CD14-positive monocyte (primary cell): Measurements from ENCODE around the gene XXYLT1. TPM values are rescaled to one million over a fixed set of nuclear protein-coding genes. Genes with fewer than 3 reads are reported as not detected.

Experiments used
- DNase-seq, 3 donors: peaks; one replicate each; pipeline ENCODE4 v3.0.0-alpha.2; 2011 to 2022
- H2AFZ ChIP-seq: 2 replicates; pipeline ENCODE4 v1.6.0; 2012; ENCODE audit warnings: mild to moderate bottlenecking, low read depth, low read length, inconsistent platforms; ENCODE audit not compliant: insufficient read depth, poor library complexity, severe bottlenecking
- H3K27ac ChIP-seq, 2 donors: 1 replicate in 1 of 2; 2 replicates in 1 of 2; pipeline ENCODE4 v1.5.1; 2012 to 2013; ENCODE audit warnings: low read length in 2 of 2, control low read depth in 1 of 2, inconsistent platforms in 1 of 2, low read depth in 1 of 2, mild to moderate bottlenecking in 1 of 2
- H3K27me3 ChIP-seq, 2 donors: one replicate each; pipeline versions ENCODE4 v1.6.0 to v1.6.1; 2011 to 2013; ENCODE audit warnings: low read length in 2 of 2; ENCODE audit not compliant: control insufficient read depth in 2 of 2, insufficient read depth in 2 of 2
- H3K36me3 ChIP-seq, 2 donors: replicated peaks in 1 of 2; 1 replicate in 1 of 2; 2 replicates in 1 of 2; pipeline versions ENCODE4 v1.5.1 to v1.6.1; 2012 to 2013; ENCODE audit warnings: low read length in 2 of 2, control low read depth in 1 of 2, inconsistent platforms in 1 of 2, mild to moderate bottlenecking in 1 of 2; ENCODE audit not compliant: insufficient read depth in 2 of 2, control insufficient read depth in 1 of 2
- H3K4me1 ChIP-seq, 2 donors: 1 replicate in 1 of 2; 2 replicates in 1 of 2; pipeline versions ENCODE4 v1.5.1 to v1.6.1; 2012 to 2013; ENCODE audit warnings: low read length in 2 of 2, control low read depth in 1 of 2, inconsistent platforms in 1 of 2, mild to moderate bottlenecking in 1 of 2, moderate library complexity in 1 of 2; ENCODE audit not compliant: insufficient read depth in 2 of 2, control insufficient read depth in 1 of 2
- H3K4me2 ChIP-seq: replicated peaks from 2 replicates; pipeline ENCODE3; 2012; ENCODE audit warnings: low read length, moderate library complexity, mild to moderate bottlenecking; ENCODE audit not compliant: poor library complexity, severe bottlenecking; ENCODE audit errors: extremely low read depth
- H3K4me3 ChIP-seq, 3 experiments: fragments of 200-600 bp in 1 of 3; sonication (generic) in 1 of 3; replicated peaks in 1 of 3; 1 replicate in 2 of 3; 2 replicates in 1 of 3; pipeline ENCODE4 v1.5.1; 2011 to 2013; ENCODE audit warnings: low read length in 3 of 3, mild to moderate bottlenecking in 3 of 3, control low read depth in 2 of 3, low read depth in 2 of 3, inconsistent platforms in 1 of 3, moderate library complexity in 1 of 3
- H3K79me2 ChIP-seq: 2 replicates; pipeline ENCODE4 v1.6.0; 2012; ENCODE audit warnings: mild to moderate bottlenecking, control low read depth, inconsistent platforms, low read length, moderate library complexity; ENCODE audit not compliant: insufficient read depth
- H3K9ac ChIP-seq: 2 replicates; pipeline ENCODE4 v1.6.0; 2017; ENCODE audit warnings: low read length, mild to moderate bottlenecking; ENCODE audit not compliant: insufficient read depth, poor library complexity, severe bottlenecking
- H3K9me3 ChIP-seq, 2 donors: replicated peaks in 1 of 2; 1 replicate in 1 of 2; 2 replicates in 1 of 2; pipeline versions ENCODE4 v1.5.1 to v1.6.1; 2012 to 2013; ENCODE audit warnings: low read length in 2 of 2, control low read depth in 1 of 2; ENCODE audit not compliant: control insufficient read depth in 1 of 2, insufficient read depth in 1 of 2
- H4K20me1 ChIP-seq: 2 replicates; pipeline ENCODE4 v1.6.0; 2012; ENCODE audit warnings: mild to moderate bottlenecking, low read length, control low read depth, moderate library complexity; ENCODE audit not compliant: insufficient read depth
- H3K27ac Mint-ChIP-seq, 7 donors: one replicate each; pipeline ENCODE4 v1.8.0; 2020; ENCODE audit warnings: mild to moderate bottlenecking in 7 of 7, mixed read lengths in 7 of 7, moderate library complexity in 6 of 7, inconsistent platforms in 2 of 7
- H3K27me3 Mint-ChIP-seq, 3 donors: one replicate each; pipeline ENCODE4 v1.8.0; 2021 to 2022; ENCODE audit warnings: low read depth in 3 of 3, mild to moderate bottlenecking in 3 of 3, mixed read lengths in 3 of 3, moderate library complexity in 3 of 3, inconsistent platforms in 1 of 3
- H3K36me3 Mint-ChIP-seq, 2 donors: one replicate each; pipeline ENCODE4 v1.8.0; 2020; ENCODE audit warnings: mixed read lengths in 2 of 2, inconsistent platforms in 1 of 2, mild to moderate bottlenecking in 1 of 2
- H3K4me1 Mint-ChIP-seq: one replicate; pipeline ENCODE4 v1.8.0; 2020; ENCODE audit warnings: mild to moderate bottlenecking, mixed read lengths
- H3K4me3 Mint-ChIP-seq, 2 donors: one replicate each; pipeline ENCODE4 v1.8.0; 2020; ENCODE audit warnings: mild to moderate bottlenecking in 2 of 2, mixed read lengths in 2 of 2, moderate library complexity in 1 of 2
- H3K9me3 Mint-ChIP-seq, 7 donors: one replicate each; pipeline ENCODE4 v1.8.0; 2020 to 2022; ENCODE audit warnings: mixed read lengths in 7 of 7, mild to moderate bottlenecking in 6 of 7, moderate library complexity in 6 of 7, inconsistent platforms in 2 of 7
- CTCF ChIP-seq: fragments of 200-600 bp; IDR thresholded peaks from one replicate; pipeline ENCODE4 v1.8.0; 2022; ENCODE audit warnings: antibody characterized with exemption, mild to moderate bottlenecking
- WGBS: methylation state at CpG from one replicate; pipeline ENCODE4 v1.1.5; 2013; ENCODE audit warnings: missing lambda C conversion rate; ENCODE audit not compliant: insufficient coverage; 5-methylcytosine and 5-hydroxymethylcytosine counted together
- intact Hi-C, 2 donors: fragments of 100-400 bp; cut with micrococcal nuclease; formaldehyde crosslinking; loops; one replicate each; pipeline versions ENCODE4 v1.15.0 to v1.15.1; 2023
- polyA plus RNA-seq, 3 donors: library from polyadenylated mRNA; depleted of rRNA in 1 of 3; unstranded in 2 of 3; stranded (reverse) in 1 of 3; fragments of 300-500 nt in 2 of 3; fragments of >200 nt in 1 of 3; fragmentation: Illumina TruSeq in 2 of 3; gene quantifications; 1 replicate in 2 of 3; 2 replicates in 1 of 3; pipeline ENCODE4 v1.2.3, GENCODE V29; 2012 to 2021

The XXYLT1 gene
- polyA plus RNA-seq, 3 donors = 11.8 to 13.5 (median 13.2) TPM

- intact Hi-C loops = no loop called here
- WGBS = 40% methylated on average over 9 of the region's 10 CpGs
- H3K9me3 ChIP-seq = no peaks in the 10 kb centered on the region
- no peak overlapping the region for H3K4me3 ChIP-seq
- H3K27me3 ChIP-seq = no peaks in the 10 kb centered on the region
- Mint-ChIP-seq H3K4me1 (peaks cover 7% of the 10 kb centered on the region), H3K9me3 (no peaks in the 10 kb centered on the region), H3K4me3 (no peak overlapping the region), H3K27ac (no peak overlapping the region), H3K36me3 (peaks cover 0 to 8% of the 10 kb centered on the region in 2 donors), H3K27me3 (peaks cover 0 to 5% (median 1%) of the 10 kb centered on the region in 3 donors)
- H3K36me3 ChIP-seq = no peaks in the 10 kb centered on the region
- no peak for TF ChIP-seq CTCF
- H3K4me1 ChIP-seq = peaks cover 4 to 8% of the 10 kb centered on the region in 2 donors
- no peak for DNase-seq
- H3K27ac ChIP-seq = no peak overlapping the region
- no peak overlapping the region for H3K4me2 ChIP-seq
- H2AFZ ChIP-seq = no peak overlapping the region
- H3K79me2 ChIP-seq = no peaks in the 10 kb centered on the region
- no peaks in the 10 kb centered on the region for H4K20me1 ChIP-seq
- H3K9ac ChIP-seq = no peak overlapping the region
These were observed 152.9 kb downstream of the XXYLT1 start for GRCh38 chr3:195117978-195118581.

GRCh38 chr3:195116407-195117185 lies 154.4 kb downstream of the XXYLT1 start:
- Mint-ChIP-seq H3K4me3 (no peak overlapping the region), H3K4me1 (no peaks in the 10 kb centered on the region), H3K27ac (no peak overlapping the region), H3K27me3 (peaks cover 0 to 7% (median 1%) of the 10 kb centered on the region in 3 donors), H3K9me3 (no peaks in the 10 kb centered on the region), H3K36me3 (peaks cover 0 to 8% of the 10 kb centered on the region in 2 donors)
- Histone ChIP-seq H2AFZ (no peak overlapping the region), H3K79me2 (no peaks in the 10 kb centered on the region), H3K4me2 (no peak overlapping the region), H3K36me3 (no peaks in the 10 kb centered on the region), H3K4me3 (no peak overlapping the region), H3K27ac (no peak overlapping the region), H3K9me3 (no peaks in the 10 kb centered on the region), H4K20me1 (no peaks in the 10 kb centered on the region), H3K9ac (no peak overlapping the region), H3K27me3 (no peaks in the 10 kb centered on the region), H3K4me1 (peaks cover 0 to under 1% of the 10 kb centered on the region in 2 donors)
- intact Hi-C loops = no loop called here
- TF ChIP-seq CTCF = no peak
- DNase-seq = no peak
- 80% methylated on average over 1 of the region's 5 CpGs for WGBS
